SK-N-SH treated with all-trans-retinoic acid at 6 μM for 48 hours (cell line): ENCODE data around the gene KRT4.

ENCODE experiments used
- ATAC-seq: fragments of 200-7000 bp; cut with Tn5 transposase; 3 replicates; pipeline ENCODE4 v1.9.1; 2020; ENCODE audit warnings: mild to moderate bottlenecking, moderate library complexity
- ARNTL ChIP-seq: fragments of 450-650 bp; formaldehyde crosslinking; IDR thresholded peaks from 2 replicates; pipeline ENCODE4 v1.5.0; 2020; ENCODE audit warnings: low read depth, mild to moderate bottlenecking, moderate library complexity, borderline replicate concordance
- BACH2 ChIP-seq: fragments of 250-450 bp; sonication (Bioruptor Pico); IDR thresholded peaks from 2 replicates; pipeline ENCODE4 v1.9.0; 2021; ENCODE audit warnings: mild to moderate bottlenecking, borderline replicate concordance
- CREB5 ChIP-seq: fragments of 250-450 bp; sonication (Bioruptor Pico); IDR thresholded peaks from 2 replicates; pipeline ENCODE4 v1.5.1; 2020; ENCODE audit warnings: low read depth, mild to moderate bottlenecking, moderate library complexity
- CSDC2 ChIP-seq: fragments of 250-450 bp; sonication (Bioruptor Pico); IDR thresholded peaks from 2 replicates; pipeline ENCODE4 v1.5.0; 2020; ENCODE audit warnings: mild to moderate bottlenecking, moderate library complexity
- ESRRG ChIP-seq: fragments of 250-450 bp; sonication (Bioruptor Pico); IDR thresholded peaks from 2 replicates; pipeline ENCODE4 v1.6.1; 2021; ENCODE audit warnings: mild to moderate bottlenecking
- GLIS3 ChIP-seq: fragments of 250-450 bp; sonication (Bioruptor Pico); IDR thresholded peaks from 2 replicates; pipeline ENCODE4 v1.5.0; 2020; ENCODE audit warnings: mild to moderate bottlenecking, moderate library complexity
- ISL1 ChIP-seq: fragments of 250-450 bp; sonication (Bioruptor Pico); IDR thresholded peaks from 2 replicates; pipeline ENCODE4 v2.1.2; 2022; ENCODE audit warnings: mild to moderate bottlenecking, moderate library complexity
- OSR1 ChIP-seq: fragments of 250-450 bp; sonication (Bioruptor Pico); IDR thresholded peaks from 2 replicates; pipeline ENCODE4 v1.8.0; 2022; ENCODE audit warnings: moderate library complexity, mild to moderate bottlenecking, inconsistent platforms
- PATZ1 ChIP-seq: fragments of 250-450 bp; sonication (Bioruptor Pico); IDR thresholded peaks from 2 replicates; pipeline ENCODE4 v1.8.0; 2020; ENCODE audit warnings: mild to moderate bottlenecking, moderate library complexity, borderline replicate concordance
- POU6F1 ChIP-seq: fragments of 250-450 bp; sonication (Bioruptor Pico); IDR thresholded peaks from 2 replicates; pipeline ENCODE4 v1.8.0; 2021; ENCODE audit warnings: low read depth, mild to moderate bottlenecking, moderate library complexity, borderline replicate concordance
- PPARA ChIP-seq: fragments of 250-450 bp; sonication (Bioruptor Pico); IDR thresholded peaks from 2 replicates; pipeline ENCODE4 v1.5.0; 2020; ENCODE audit warnings: mild to moderate bottlenecking, borderline replicate concordance
- RARB ChIP-seq: fragments of 250-450 bp; sonication (Bioruptor Pico); IDR thresholded peaks from 2 replicates; pipeline ENCODE4 v1.8.0; 2021; ENCODE audit warnings: mild to moderate bottlenecking, moderate library complexity
- SNAI2 ChIP-seq: fragments of 250-450 bp; sonication (Bioruptor Pico); IDR thresholded peaks from 2 replicates; pipeline ENCODE4 v1.5.0; 2020; ENCODE audit warnings: mild to moderate bottlenecking, moderate library complexity
- TCF4 ChIP-seq: fragments of 250-450 bp; sonication (Bioruptor Pico); IDR thresholded peaks from 2 replicates; pipeline ENCODE4 v1.8.0; 2021; ENCODE audit warnings: mild to moderate bottlenecking, moderate library complexity, borderline replicate concordance
- TOX ChIP-seq: fragments of 250-450 bp; sonication (Bioruptor Pico); IDR thresholded peaks from 2 replicates; pipeline ENCODE4 v1.8.0; 2021; ENCODE audit warnings: mild to moderate bottlenecking, moderate library complexity, borderline replicate concordance
- TSHZ2 ChIP-seq: fragments of 250-450 bp; sonication (Bioruptor Pico); IDR thresholded peaks from 2 replicates; pipeline ENCODE4 v1.5.0; 2020; ENCODE audit warnings: mild to moderate bottlenecking, moderate library complexity
- ZC3H10 ChIP-seq: fragments of 250-450 bp; sonication (Bioruptor Pico); IDR thresholded peaks from 2 replicates; pipeline ENCODE4 v1.5.1; 2021; ENCODE audit warnings: mild to moderate bottlenecking, moderate library complexity
- ZFP3 ChIP-seq: fragments of 250-450 bp; sonication (Bioruptor Pico); IDR thresholded peaks from 2 replicates; pipeline ENCODE4 v1.5.0; 2020; ENCODE audit warnings: mild to moderate bottlenecking, moderate library complexity
- ZFP30 ChIP-seq: fragments of 450-650 bp; formaldehyde crosslinking; IDR thresholded peaks from 2 replicates; pipeline ENCODE4 v1.5.0; 2022; ENCODE audit warnings: mild to moderate bottlenecking, moderate library complexity

KRT4 gene

GRCh38 chr12:52768479-52769200 lies 45.3 kb downstream of the KRT4 start:
- TF ChIP-seq ZFP3 (CRISPR knock-in tag), result no peak
- TF ChIP-seq ZC3H10 (CRISPR knock-in tag), result no peak
- TF ChIP-seq PATZ1 (CRISPR knock-in tag), result no peak
- TF ChIP-seq CSDC2, result no peak
- no peak for TF ChIP-seq TOX (CRISPR knock-in tag)
- TF ChIP-seq ISL1, result no peak
- TF ChIP-seq BACH2 (CRISPR knock-in tag), result no peak
- TF ChIP-seq CREB5, result no peak
- TF ChIP-seq SNAI2 (CRISPR knock-in tag), result no peak
- TF ChIP-seq OSR1 (CRISPR knock-in tag), result no peak
- TF ChIP-seq RARB (CRISPR knock-in tag), result no peak
- TF ChIP-seq POU6F1 (CRISPR knock-in tag), result no peak
- TF ChIP-seq ZFP30 (CRISPR knock-in tag), result no peak
- no peak for TF ChIP-seq GLIS3
- ATAC-seq, result no peak

GRCh38 chr12:52767427-52767826 lies 46.5 kb downstream of the KRT4 start:
- no peak for ATAC-seq
- TF ChIP-seq SNAI2 (CRISPR knock-in tag), result no peak

GRCh38 chr12:52767020-52767379 lies 46.9 kb downstream of the KRT4 start:
- TF ChIP-seq RARB (CRISPR knock-in tag) (no peak), TSHZ2 (no peak), CSDC2 (no peak), ZFP30 (CRISPR knock-in tag) (no peak), ISL1 (no peak), POU6F1 (CRISPR knock-in tag) (no peak), OSR1 (CRISPR knock-in tag) (no peak), ARNTL (CRISPR knock-in tag) (no peak), GLIS3 (no peak), ZFP3 (CRISPR knock-in tag) (no peak), TCF4 (CRISPR knock-in tag) (no peak), ESRRG (CRISPR knock-in tag) (no peak), PPARA (CRISPR knock-in tag) (no peak)
- ATAC-seq, result no peak
